Gastroesophageal sphincter (tissue), 3 donors: Measurements from ENCODE around the gene PISD.

Experiments used
- POLR2AphosphoS5 ChIP-seq: sonication (generic); formaldehyde crosslinking; IDR thresholded peaks from one replicate; pipeline ENCODE4 v1.6.1; 2017; ENCODE audit warnings: antibody characterized with exemption
- TF ChIP-seq, protein P1 (sequence below), 4 experiments: fragments of 200-600 bp in 2 of 4; fragments of 450-650 bp in 2 of 4; sonication (generic) in 1 of 4; IDR thresholded peaks; one replicate each; pipeline ENCODE4 v1.5.1; 2017 to 2019; ENCODE audit warnings: antibody characterized with exemption in 4 of 4, mild to moderate bottlenecking in 2 of 4, moderate library complexity in 2 of 4

DNA sequence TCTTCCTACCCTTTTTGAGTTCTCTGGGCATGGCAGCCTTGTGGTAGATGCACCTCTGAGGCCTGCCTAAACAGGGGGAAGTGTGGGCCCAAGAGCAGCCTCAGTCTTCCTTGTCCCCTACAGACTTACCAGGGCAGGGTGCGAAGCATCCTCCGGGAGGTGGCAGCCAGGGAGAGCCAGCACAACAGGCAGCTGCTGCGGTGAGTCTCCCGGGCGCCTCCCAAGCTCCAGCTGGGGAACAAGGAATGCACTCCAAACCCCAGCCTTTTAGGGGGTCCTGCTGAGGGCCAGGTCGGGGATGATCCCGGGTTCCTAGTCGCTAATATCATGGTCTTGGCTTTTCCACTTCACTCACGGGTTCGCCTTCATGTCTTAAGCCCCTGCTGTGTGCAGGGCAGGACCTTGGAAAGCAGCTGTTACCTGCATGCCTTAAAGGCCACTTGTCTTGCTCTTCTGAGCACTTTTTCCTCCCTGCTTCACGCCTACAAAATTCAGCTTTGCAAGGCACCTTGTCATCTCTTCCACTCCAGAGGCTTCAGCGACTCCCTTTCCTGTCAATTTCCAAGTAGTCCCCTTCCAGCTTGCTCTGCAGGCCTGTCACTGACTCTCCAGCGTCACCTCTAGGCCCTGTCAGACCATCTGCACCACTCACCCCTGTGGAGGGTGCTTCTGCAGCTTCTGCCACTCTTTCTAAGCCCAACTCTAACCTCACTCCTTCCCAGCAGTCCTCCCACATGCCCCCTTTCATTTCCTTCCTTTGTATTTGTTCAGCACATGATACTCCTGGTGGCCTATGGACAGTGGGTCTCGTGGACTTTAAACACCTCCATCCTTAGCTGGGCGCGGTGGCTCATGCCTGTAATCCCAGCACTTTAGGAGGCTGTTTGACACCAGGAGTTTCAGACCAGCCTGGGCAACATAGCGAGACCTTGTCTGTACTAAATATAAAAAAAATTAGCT is 57.0 kb downstream of the PISD start:
- TF ChIP-seq, protein P1, sequence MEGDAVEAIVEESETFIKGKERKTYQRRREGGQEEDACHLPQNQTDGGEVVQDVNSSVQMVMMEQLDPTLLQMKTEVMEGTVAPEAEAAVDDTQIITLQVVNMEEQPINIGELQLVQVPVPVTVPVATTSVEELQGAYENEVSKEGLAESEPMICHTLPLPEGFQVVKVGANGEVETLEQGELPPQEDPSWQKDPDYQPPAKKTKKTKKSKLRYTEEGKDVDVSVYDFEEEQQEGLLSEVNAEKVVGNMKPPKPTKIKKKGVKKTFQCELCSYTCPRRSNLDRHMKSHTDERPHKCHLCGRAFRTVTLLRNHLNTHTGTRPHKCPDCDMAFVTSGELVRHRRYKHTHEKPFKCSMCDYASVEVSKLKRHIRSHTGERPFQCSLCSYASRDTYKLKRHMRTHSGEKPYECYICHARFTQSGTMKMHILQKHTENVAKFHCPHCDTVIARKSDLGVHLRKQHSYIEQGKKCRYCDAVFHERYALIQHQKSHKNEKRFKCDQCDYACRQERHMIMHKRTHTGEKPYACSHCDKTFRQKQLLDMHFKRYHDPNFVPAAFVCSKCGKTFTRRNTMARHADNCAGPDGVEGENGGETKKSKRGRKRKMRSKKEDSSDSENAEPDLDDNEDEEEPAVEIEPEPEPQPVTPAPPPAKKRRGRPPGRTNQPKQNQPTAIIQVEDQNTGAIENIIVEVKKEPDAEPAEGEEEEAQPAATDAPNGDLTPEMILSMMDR (IDR thresholded peaks at IDR 0.05) = no peak
- TF ChIP-seq POLR2AphosphoS5 = no peak
